Ascending aorta (tissue), 2 donors: ENCODE results near the gene RXRA. TPM values are rescaled to one million over a fixed set of nuclear protein-coding genes. Genes with fewer than 3 reads are reported as not detected.

Experiments used
- DNase-seq, 2 donors: peaks; one replicate each; pipeline ENCODE4 v3.0.0-alpha.2; 2019; ENCODE audit warnings: low spot score in 2 of 2
- H3K27ac ChIP-seq, 2 donors: fragments of 200-600 bp; sonication (generic); one replicate each; pipeline ENCODE4 v1.5.1; 2016 to 2017; ENCODE audit warnings: mild to moderate bottlenecking in 1 of 2
- H3K27me3 ChIP-seq: fragments of 200-600 bp; sonication (generic); one replicate; pipeline ENCODE4 v1.5.1; 2017
- H3K36me3 ChIP-seq, 2 donors: fragments of 200-600 bp; sonication (generic); one replicate each; pipeline ENCODE4 v1.5.1; 2016
- H3K4me1 ChIP-seq, 2 donors: fragments of 200-600 bp; sonication (generic); one replicate each; pipeline ENCODE4 v1.5.1; 2016 to 2017; ENCODE audit warnings: mild to moderate bottlenecking in 1 of 2
- H3K4me3 ChIP-seq, 2 donors: fragments of 200-600 bp; sonication (generic); one replicate each; pipeline ENCODE4 v1.5.1; 2016 to 2017; ENCODE audit warnings: mild to moderate bottlenecking in 1 of 2
- H3K9me3 ChIP-seq, 2 donors: fragments of 200-600 bp; sonication (generic); one replicate each; pipeline ENCODE4 v1.5.1; 2016
- CTCF ChIP-seq, 3 experiments: fragments of 200-600 bp in 2 of 3; fragments of 450-650 bp in 1 of 3; sonication (generic) in 2 of 3; IDR thresholded peaks; one replicate each; pipeline ENCODE4 v1.5.1; 2016 to 2019; ENCODE audit warnings: antibody characterized with exemption in 3 of 3, mild to moderate bottlenecking in 1 of 3, moderate library complexity in 1 of 3
- intact Hi-C: fragments of 100-400 bp; cut with DNase I; formaldehyde crosslinking; loops from one replicate; pipeline ENCODE4 v1.15.1; 2023
- total RNA-seq: library from RNA; depleted of rRNA; stranded (reverse); fragments of >200 nt; gene quantifications from one replicate; pipeline ENCODE4 v1.1.0, GENCODE V29; 2016

The RXRA gene
- total RNA-seq, 1 donor from 2014 or later = 64.1 TPM

GRCh38 chr9:134287591-134288491 lies 38.4 kb upstream of the RXRA start:
- TF ChIP-seq CTCF (IDR thresholded peaks at IDR 0.05) = no peak
- no peaks in the 10 kb centered on the region for H3K9me3 ChIP-seq
- no peaks in the 10 kb centered on the region for H3K36me3 ChIP-seq
- intact Hi-C loops = no loop called here
- no peaks in the 10 kb centered on the region for H3K27me3 ChIP-seq
- DNase-seq = no peak
- no peak overlapping the region for H3K4me3 ChIP-seq
- no peak overlapping the region for H3K27ac ChIP-seq
- peaks cover 10 to 13% of the 10 kb centered on the region in 2 donors for H3K4me1 ChIP-seq

DNA sequence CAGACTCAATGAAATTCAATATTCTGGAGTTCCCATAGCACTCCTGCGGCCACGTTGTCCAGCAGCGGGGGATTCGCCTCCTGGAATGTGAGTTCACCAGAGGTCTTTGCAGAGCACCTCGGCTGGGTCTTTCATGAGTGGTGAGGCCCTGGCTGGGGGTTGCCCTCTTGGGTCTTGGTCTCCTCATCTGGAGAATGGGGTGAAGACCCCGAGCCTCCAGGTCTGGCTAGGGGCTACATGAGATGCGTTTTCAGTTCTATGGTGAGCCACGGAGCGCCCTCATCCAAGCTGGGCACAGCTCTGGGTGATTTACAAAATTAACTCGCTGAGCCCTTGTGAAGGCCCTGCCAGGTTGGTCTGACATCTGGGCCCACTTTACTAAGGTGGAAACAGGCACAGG lies 37.5 kb upstream of the RXRA start:
- DNase-seq = no peak
- Histone ChIP-seq H3K4me1 (peaks cover 4 to 12% of the 10 kb centered on the region in 2 donors), H3K27ac (no peak overlapping the region), H3K27me3 (no peaks in the 10 kb centered on the region), H3K36me3 (no peaks in the 10 kb centered on the region), H3K4me3 (no peak overlapping the region), H3K9me3 (no peaks in the 10 kb centered on the region)
- intact Hi-C loops = no loop called here
- no peak for TF ChIP-seq CTCF (IDR thresholded peaks at IDR 0.05)

DNA sequence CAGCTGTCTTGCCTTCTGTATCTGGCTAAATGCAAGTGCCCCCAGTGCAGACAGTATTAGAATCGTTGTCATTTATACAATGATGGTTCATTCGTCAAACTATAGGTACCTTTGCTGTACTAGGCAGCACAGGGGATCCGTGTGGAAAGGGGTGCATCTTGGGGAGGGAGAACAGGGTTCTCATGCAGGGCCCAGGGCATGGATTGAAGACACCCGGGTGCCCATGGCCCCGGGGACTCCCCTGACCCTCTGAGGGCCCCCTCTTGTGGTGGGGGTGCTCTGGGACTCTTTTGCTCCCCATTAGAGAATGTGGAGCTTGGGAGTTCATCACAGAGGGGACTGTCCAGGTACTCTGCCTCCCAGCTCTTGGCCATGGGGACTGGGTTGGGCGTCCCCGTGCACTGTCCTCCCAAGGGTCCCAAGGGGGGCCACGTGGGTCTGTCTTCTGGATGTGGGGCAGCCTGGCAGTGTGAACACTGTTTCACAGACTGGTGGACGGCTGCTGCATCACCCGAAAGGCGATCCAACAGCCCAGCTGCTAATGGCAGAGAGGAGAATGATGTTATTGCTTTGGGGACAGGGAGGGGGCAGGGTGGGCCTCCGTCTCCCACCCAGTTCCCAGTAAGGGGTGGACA lies 36.9 kb upstream of the RXRA start:
- peaks cover 0 to 6% of the 10 kb centered on the region in 2 donors for H3K4me1 ChIP-seq
- no peaks in the 10 kb centered on the region for H3K27me3 ChIP-seq
- no peak for TF ChIP-seq CTCF (IDR thresholded peaks at IDR 0.05)
- H3K36me3 ChIP-seq = no peaks in the 10 kb centered on the region
- intact Hi-C loops = no loop called here
- no peak overlapping the region for H3K27ac ChIP-seq
- no peak for DNase-seq
- no peak overlapping the region for H3K4me3 ChIP-seq
- no peaks in the 10 kb centered on the region for H3K9me3 ChIP-seq

- Histone ChIP-seq H3K27ac (no peak overlapping the region), H3K36me3 (no peaks in the 10 kb centered on the region), H3K27me3 (no peaks in the 10 kb centered on the region), H3K4me1 (peaks cover 0 to 6% of the 10 kb centered on the region in 2 donors), H3K4me3 (no peak overlapping the region), H3K9me3 (no peaks in the 10 kb centered on the region)
- no peak for TF ChIP-seq CTCF (IDR thresholded peaks at IDR 0.05)
- intact Hi-C loops = no loop called here
- no peak for DNase-seq
These were observed 35.4 kb upstream of the RXRA start for GRCh38 chr9:134290603-134291451.

DNA sequence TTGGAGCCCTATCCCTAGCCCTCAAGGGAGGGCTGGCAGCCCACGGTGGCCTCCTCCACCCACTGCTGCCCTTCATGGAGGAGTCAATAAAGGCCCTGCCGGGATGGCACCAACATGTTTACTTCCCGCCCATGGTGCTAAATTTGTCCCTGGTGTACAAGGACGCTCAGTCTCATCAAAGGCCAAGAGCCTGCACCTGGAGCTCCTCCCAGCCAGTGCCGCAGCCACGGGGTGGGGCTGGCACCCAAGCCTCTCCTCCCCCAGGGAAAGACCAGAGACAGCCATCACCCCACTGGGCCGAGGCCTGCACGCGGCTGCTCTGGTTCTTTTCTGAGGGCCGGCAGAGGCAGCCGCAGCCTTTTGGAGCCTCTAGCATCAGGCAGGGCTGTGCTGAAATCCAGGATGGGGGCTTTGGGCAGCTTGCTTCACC lies 34.8 kb upstream of the RXRA start:
- H3K4me1 ChIP-seq = peaks cover 0 to 6% of the 10 kb centered on the region in 2 donors
- H3K27ac ChIP-seq = no peak overlapping the region
- no peaks in the 10 kb centered on the region for H3K36me3 ChIP-seq
- intact Hi-C loops = no loop called here
- H3K4me3 ChIP-seq = no peak overlapping the region
- no peak for TF ChIP-seq CTCF (IDR thresholded peaks at IDR 0.05)
- no peaks in the 10 kb centered on the region for H3K27me3 ChIP-seq
- no peak for DNase-seq
- H3K9me3 ChIP-seq = no peaks in the 10 kb centered on the region
